CD8-positive, alpha-beta memory T cell (primary cell): ENCODE data around the gene ZNF480. TPM values are rescaled to one million over a fixed set of nuclear protein-coding genes. Genes with fewer than 3 reads are reported as not detected.
"Not testable (repeated sequence)": the region's sequence is repeated elsewhere in the genome, so short reads cannot be mapped to it uniquely, and the experiment has no call there.

Source experiments
- CTCF ChIA-PET: fragments of 350-600 bp; sonication (Branson Sonifier 250); formaldehyde crosslinking; loops from one replicate; lab custom pipeline; 2021; ENCODE audit warnings: antibody characterized with exemption; lab: Charles Lee
- POLR2A ChIA-PET: fragments of 350-600 bp; sonication (Branson Sonifier 250); formaldehyde crosslinking; loops from one replicate; lab custom pipeline; 2021; ENCODE audit warnings: antibody characterized with exemption; lab: Charles Lee
- DNase-seq, 5 donors: peaks; one replicate each; pipeline versions ENCODE4 v3.0.0 to v3.0.0-alpha.2; 2020 to 2022; ENCODE audit warnings: mixed read lengths in 1 of 5
- H3K27ac ChIP-seq: one replicate; pipeline ENCODE4 v1.7.0; 2013; ENCODE audit warnings: low read depth, mild to moderate bottlenecking, low read length, moderate library complexity
- H3K27me3 ChIP-seq: 2 replicates; pipeline ENCODE4 v1.7.0; 2013; ENCODE audit warnings: low read length, mild to moderate bottlenecking; ENCODE audit not compliant: insufficient read depth, poor library complexity, severe bottlenecking
- H3K36me3 ChIP-seq: 2 replicates; pipeline ENCODE4 v1.7.0; 2013; ENCODE audit warnings: mild to moderate bottlenecking, low read length, moderate library complexity; ENCODE audit not compliant: insufficient read depth
- H3K4me1 ChIP-seq: 2 replicates; pipeline ENCODE4 v1.7.0; 2013; ENCODE audit warnings: mild to moderate bottlenecking, low read length, moderate library complexity; ENCODE audit not compliant: insufficient read depth
- H3K4me3 ChIP-seq: 2 replicates; pipeline ENCODE4 v1.7.0; 2013; ENCODE audit warnings: mild to moderate bottlenecking, low read length
- H3K9me3 ChIP-seq: 2 replicates; pipeline ENCODE4 v1.7.0; 2013; ENCODE audit warnings: mild to moderate bottlenecking, low read length
- H3K27ac Mint-ChIP-seq, 8 donors: one replicate each; pipeline ENCODE4 v1.8.0; 2020 to 2021; ENCODE audit warnings: mixed read lengths in 8 of 8, mild to moderate bottlenecking in 6 of 8, inconsistent platforms in 3 of 8, moderate library complexity in 3 of 8
- H3K27me3 Mint-ChIP-seq, 2 donors: one replicate each; pipeline ENCODE4 v1.8.0; 2020 to 2021; ENCODE audit warnings: mixed read lengths in 2 of 2, mild to moderate bottlenecking in 1 of 2, moderate library complexity in 1 of 2
- H3K36me3 Mint-ChIP-seq, 3 donors: one replicate each; pipeline ENCODE4 v1.8.0; 2020 to 2021; ENCODE audit warnings: mixed read lengths in 3 of 3, inconsistent platforms in 1 of 3, mild to moderate bottlenecking in 1 of 3
- H3K4me1 Mint-ChIP-seq, 3 donors: one replicate each; pipeline ENCODE4 v1.8.0; 2020 to 2021; ENCODE audit warnings: mixed read lengths in 3 of 3, inconsistent platforms in 1 of 3, mild to moderate bottlenecking in 1 of 3
- H3K4me3 Mint-ChIP-seq, 7 donors: one replicate each; pipeline ENCODE4 v1.8.0; 2020 to 2021; ENCODE audit warnings: mixed read lengths in 7 of 7, mild to moderate bottlenecking in 6 of 7, moderate library complexity in 4 of 7, inconsistent platforms in 2 of 7
- H3K9me3 Mint-ChIP-seq, 5 donors: one replicate each; pipeline ENCODE4 v1.8.0; 2020 to 2022; ENCODE audit warnings: mixed read lengths in 5 of 5, mild to moderate bottlenecking in 3 of 5, moderate library complexity in 2 of 5, inconsistent platforms in 1 of 5
- polyA plus RNA-seq: library from polyadenylated mRNA; unstranded; fragments of 300-500 nt; fragmentation: Illumina TruSeq; gene quantifications from one replicate; pipeline ENCODE4 v1.2.3, GENCODE V29; 2021
- total RNA-seq, 2 experiments: library from RNA; stranded (reverse); gene quantifications; one replicate each; pipeline ENCODE4 v1.2.3, GENCODE V29; 2021

Gene ZNF480
- total and polyA plus RNA-seq, 3 experiments from 2014 or later, result 5.6 to 28.0 (median 6.6) TPM

DNA sequence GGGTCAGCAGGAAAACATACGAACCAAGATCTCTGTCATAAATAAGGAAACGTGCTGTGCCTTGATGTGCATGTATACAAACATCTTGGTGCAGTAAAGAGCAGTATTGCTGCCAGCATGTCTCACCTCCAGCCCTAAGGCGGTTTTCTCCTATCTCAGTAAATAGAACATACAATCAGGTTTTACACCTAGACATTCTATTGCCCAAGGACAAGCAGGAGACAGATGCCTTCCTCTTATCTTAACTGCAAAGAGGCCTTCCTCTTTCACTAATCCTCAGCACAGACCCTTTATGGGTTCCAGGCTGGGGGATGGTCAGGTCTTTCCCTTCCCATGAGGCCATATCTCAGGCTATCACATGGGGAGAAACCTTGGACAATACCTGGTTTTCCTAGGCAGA lies 42.1 kb downstream of the ZNF480 start:
- H3K27ac Mint-ChIP-seq, H3K4me3 ChIP-seq, H3K36me3 ChIP-seq, H3K9me3 ChIP-seq, POLR2A ChIA-PET, H3K27me3 Mint-ChIP-seq, CTCF ChIA-PET, DNase-seq, H3K27ac ChIP-seq, H3K27me3 ChIP-seq, H3K4me1 ChIP-seq: not testable (repeated sequence)
- Mint-ChIP-seq H3K9me3 (peaks cover 0 to 42% (median 31%) of the 10 kb centered on the region in 5 donors), H3K36me3 (peaks cover 7 to 17% (median 8%) of the 10 kb centered on the region in 3 donors), H3K4me3 (peak overlapping the region in 1 of 7 donors; percentile 69), H3K4me1 (peaks cover 17 to 24% (median 17%) of the 10 kb centered on the region in 3 donors)

DNA sequence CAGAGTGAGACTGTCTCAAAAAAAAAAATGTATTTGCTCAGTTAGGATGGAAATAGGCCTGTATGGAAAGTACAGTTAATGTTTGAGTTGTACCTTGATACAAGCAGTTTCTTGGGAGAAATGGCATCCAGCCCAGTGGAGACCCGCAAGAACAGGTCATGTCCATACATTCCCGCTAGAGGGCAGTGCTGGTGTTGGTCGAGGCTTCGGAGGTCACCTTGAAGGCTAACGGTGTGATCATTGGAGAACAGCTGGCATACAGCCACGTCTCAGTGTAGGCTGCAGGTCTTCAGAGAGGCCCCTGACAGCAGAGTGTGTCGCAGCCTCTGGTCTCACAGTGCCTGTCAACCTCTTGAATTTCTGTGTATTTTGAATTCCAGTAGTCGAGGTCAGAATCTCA lies 46.6 kb downstream of the ZNF480 start:
- DNase-seq, result peak; percentile 18 to 73 (median 38)

DNA sequence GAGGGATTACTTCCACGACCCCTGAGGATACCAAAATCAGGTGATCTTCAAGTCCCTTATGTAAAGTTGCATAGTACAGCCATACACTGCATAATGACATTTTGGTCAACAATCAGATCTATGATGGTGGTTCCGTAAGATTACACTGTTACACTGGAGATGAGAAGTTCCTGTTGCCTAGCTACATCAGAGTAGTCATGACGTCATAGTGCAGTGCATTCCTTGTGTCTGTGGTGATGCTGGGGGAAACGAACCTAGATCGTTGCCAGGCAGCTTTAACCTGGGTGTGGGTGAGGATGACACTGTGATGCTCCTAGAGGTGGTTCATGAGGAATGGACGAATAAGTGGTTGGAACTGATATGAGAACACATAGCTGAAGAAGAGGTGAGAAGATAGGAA lies 48.2 kb downstream of the ZNF480 start:
- Histone ChIP-seq H3K4me3 (no peak overlapping the region), H3K9me3 (no peaks in the 10 kb centered on the region), H3K4me1 (no peaks in the 10 kb centered on the region), H3K27me3 (no peaks in the 10 kb centered on the region), H3K36me3 (no peaks in the 10 kb centered on the region), H3K27ac (no peak overlapping the region)
- Mint-ChIP-seq H3K4me3 (no peak overlapping the region), H3K4me1 (peaks cover 0 to 4% (median 0%) of the 10 kb centered on the region in 3 donors), H3K9me3 (peaks cover 0 to 25% (median 3%) of the 10 kb centered on the region in 5 donors), H3K27ac (no peak overlapping the region), H3K36me3 (peaks cover 7 to 21% (median 13%) of the 10 kb centered on the region in 3 donors), H3K27me3 (peaks cover 0 to 2% of the 10 kb centered on the region in 2 donors)
- ChIA-PET CTCF (no interaction called here), POLR2A (no interaction called here)
- no peak for DNase-seq

More for the DNA sequence above, 46.6 kb downstream of the ZNF480 start:
- peaks cover 5 to 9% (median 6%) of the 10 kb centered on the region in 3 donors for H3K36me3 Mint-ChIP-seq
- H3K27ac ChIP-seq, result no peak overlapping the region
- H3K27me3 ChIP-seq, result no peaks in the 10 kb centered on the region
- no peak overlapping the region for H3K4me3 Mint-ChIP-seq
- peaks cover 0 to 24% (median 10%) of the 10 kb centered on the region in 5 donors for H3K9me3 Mint-ChIP-seq
- CTCF ChIA-PET, result interaction anchor here (0.6 to 1.4 kb wide), 8 partner anchors 26 to 407 kb away, joined by 3 read pairs; partner anchors contain the start of gene ZNF880
- H3K4me1 ChIP-seq, result no peaks in the 10 kb centered on the region
- H3K36me3 ChIP-seq, result no peaks in the 10 kb centered on the region
- H3K4me3 ChIP-seq, result no peak overlapping the region
- H3K27me3 Mint-ChIP-seq, result peaks cover 0 to 2% of the 10 kb centered on the region in 2 donors
- POLR2A ChIA-PET, result interaction anchor here (0.9 kb wide), 1 partner anchor 184 kb away, joined by 3 read pairs; the partner anchor contains the start of gene ZNF808
- H3K4me1 Mint-ChIP-seq, result peaks cover 0 to 4% (median 0%) of the 10 kb centered on the region in 3 donors
- no peaks in the 10 kb centered on the region for H3K9me3 ChIP-seq
- peak overlapping the region in 1 of 8 donors; percentile 84 for H3K27ac Mint-ChIP-seq

DNA sequence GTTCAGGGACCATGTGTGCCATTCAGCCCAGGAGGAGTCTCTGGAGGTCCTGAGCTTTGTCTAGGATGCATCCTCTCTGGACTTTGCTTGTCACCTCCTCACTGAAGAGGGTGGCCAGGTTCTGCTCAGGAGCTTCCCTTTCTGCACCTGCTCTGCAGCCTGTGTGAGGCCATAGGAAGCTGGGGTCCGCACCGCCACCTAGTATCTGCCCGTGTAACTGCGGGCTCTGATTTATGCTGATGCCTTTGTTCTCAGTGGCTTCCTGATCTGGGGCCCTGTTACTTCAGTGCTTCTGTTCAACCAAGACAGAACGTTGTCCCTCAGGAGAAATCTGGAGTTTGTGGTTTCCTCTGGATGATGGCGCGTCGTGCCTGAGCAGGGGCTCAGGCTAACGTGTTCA lies 54.5 kb downstream of the ZNF480 start:
- H3K27me3 Mint-ChIP-seq, result no peaks in the 10 kb centered on the region
- Histone ChIP-seq H3K27ac (no peak overlapping the region), H3K4me1 (no peaks in the 10 kb centered on the region), H3K36me3 (no peaks in the 10 kb centered on the region), H3K4me3 (no peak overlapping the region), H3K9me3 (no peaks in the 10 kb centered on the region), H3K27me3 (no peaks in the 10 kb centered on the region)
- ChIA-PET CTCF (no interaction called here), POLR2A (interaction anchor here (0.7 kb wide), 1 partner anchor 285 kb away, joined by 3 read pairs; no protein-coding TSS in a partner anchor)
- H3K9me3 Mint-ChIP-seq, result peaks cover 11 to 59% (median 21%) of the 10 kb centered on the region in 5 donors
- peaks cover 28 to 64% (median 56%) of the 10 kb centered on the region in 3 donors for H3K36me3 Mint-ChIP-seq
- no peak for DNase-seq
- no peak overlapping the region for H3K4me3 Mint-ChIP-seq
- no peaks in the 10 kb centered on the region for H3K4me1 Mint-ChIP-seq
- H3K27ac Mint-ChIP-seq, result no peak overlapping the region

DNA sequence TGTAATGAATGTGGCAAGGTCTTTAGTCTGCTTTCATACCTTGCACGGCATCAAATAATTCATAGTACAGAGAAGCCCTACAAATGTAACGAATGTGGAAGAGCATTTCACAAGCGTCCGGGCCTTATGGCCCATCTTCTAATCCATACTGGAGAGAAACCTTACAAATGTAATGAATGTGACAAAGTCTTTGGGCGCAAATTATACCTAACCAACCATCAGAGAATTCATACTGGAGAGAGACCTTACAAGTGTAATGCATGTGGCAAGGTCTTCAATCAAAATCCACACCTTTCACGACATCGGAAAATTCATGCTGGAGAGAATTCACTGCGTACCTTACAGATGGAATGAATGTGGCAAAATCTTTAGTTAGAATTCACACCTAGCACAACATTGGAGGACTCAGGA lies 69.5 kb downstream of the ZNF480 start:
- no peaks in the 10 kb centered on the region for H3K27me3 ChIP-seq
- no peak overlapping the region for H3K4me3 ChIP-seq
- no peaks in the 10 kb centered on the region for H3K36me3 ChIP-seq
- no peak overlapping the region for H3K27ac ChIP-seq
- H3K4me1 ChIP-seq, result peaks cover 7% of the 10 kb centered on the region
- Mint-ChIP-seq H3K27me3 (peaks cover 0 to 6% of the 10 kb centered on the region in 2 donors), H3K4me1 (peaks cover 12 to 18% (median 14%) of the 10 kb centered on the region in 3 donors), H3K4me3 (no peak overlapping the region), H3K36me3 (peaks cover 10 to 64% (median 55%) of the 10 kb centered on the region in 3 donors), H3K9me3 (peaks cover 40 to 82% (median 76%) of the 10 kb centered on the region in 5 donors), H3K27ac (no peak overlapping the region)
- ChIA-PET CTCF (no interaction called here), POLR2A (no interaction called here)
- no peak for DNase-seq
- peaks cover 35% of the 10 kb centered on the region for H3K9me3 ChIP-seq

DNA sequence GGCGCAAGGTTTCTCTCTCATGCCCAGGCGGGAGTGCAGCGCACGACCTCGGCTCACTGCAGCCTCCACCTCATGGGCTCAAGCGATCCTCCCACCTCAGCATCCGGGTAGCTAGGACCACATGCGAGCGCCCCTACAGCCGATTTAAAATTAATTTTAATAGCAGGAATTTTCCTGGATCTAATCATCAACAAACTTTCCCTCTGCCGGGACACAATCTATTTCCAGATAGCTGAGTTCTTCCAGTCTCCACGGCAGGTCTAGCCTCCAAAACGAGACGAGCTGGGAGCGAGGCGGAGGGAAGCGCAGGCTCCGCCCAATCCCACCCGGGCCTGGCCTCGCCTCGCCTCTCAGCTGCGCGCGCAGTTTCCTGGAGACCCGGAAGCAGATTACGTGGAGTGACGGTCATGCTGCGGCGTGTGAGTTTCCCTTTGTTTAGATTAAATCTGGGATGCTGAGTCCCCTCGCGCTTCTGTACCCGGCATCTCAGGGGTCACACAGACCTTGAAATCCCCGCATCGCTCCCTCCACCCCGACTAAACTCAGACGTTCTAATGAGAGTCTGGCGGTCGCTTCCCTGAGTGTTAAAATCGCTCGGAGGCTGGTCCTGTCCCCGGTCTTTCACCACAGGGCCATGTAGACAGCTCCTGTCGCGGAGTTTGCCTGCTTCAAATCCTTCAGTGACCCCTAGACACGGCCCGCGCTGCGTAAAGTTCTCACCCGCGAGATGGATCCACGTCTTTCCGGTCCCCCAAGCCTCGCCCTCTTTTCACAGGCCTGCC lies 72.8 kb downstream of the ZNF480 start, which contains the start of gene ZNF880:
Gene ZNF880, plus strand, starts transcription at position 365 of the 782 bp plus-strand sequence. Its CDS starts 43 bp downstream, at position 408.
- peaks cover 31% of the 10 kb centered on the region for H3K9me3 ChIP-seq
- peaks cover 14 to 22% (median 15%) of the 10 kb centered on the region in 3 donors for H3K4me1 Mint-ChIP-seq
- H3K36me3 ChIP-seq, result peaks cover 13% of the 10 kb centered on the region
- peaks cover 0 to 4% of the 10 kb centered on the region in 2 donors for H3K27me3 Mint-ChIP-seq
- peak within 1 kb of the TSS; percentile 95 for H3K4me3 ChIP-seq
- ChIA-PET POLR2A (interaction anchor here (0.6 to 1.1 kb wide), 5 partner anchors 28 to 1767 kb away, joined by 3 to 7 read pairs (median 3); partner anchors contain the start of genes ZNF528 and ZNF610), CTCF (interaction anchor here (0.9 to 1.1 kb wide), 3 partner anchors 23 to 28 kb away, joined by 3 read pairs; partner anchors contain the start of gene ZNF528)
- H3K27ac ChIP-seq, result peak within 1 kb of the TSS; percentile 93
- peak within 1 kb of the TSS; percentile 92 to 98 (median 97) for H3K4me3 Mint-ChIP-seq
- H3K36me3 Mint-ChIP-seq, result peaks cover 23 to 66% (median 62%) of the 10 kb centered on the region in 3 donors
- H3K9me3 Mint-ChIP-seq, result peaks cover 34 to 76% (median 73%) of the 10 kb centered on the region in 5 donors
- peaks cover 7% of the 10 kb centered on the region for H3K4me1 ChIP-seq
- DNase-seq, result peak; percentile 85 to 94 (median 87)
- H3K27me3 ChIP-seq, result no peaks in the 10 kb centered on the region
- H3K27ac Mint-ChIP-seq, result peak within 1 kb of the TSS; percentile 95 to 99 (median 98)

DNA sequence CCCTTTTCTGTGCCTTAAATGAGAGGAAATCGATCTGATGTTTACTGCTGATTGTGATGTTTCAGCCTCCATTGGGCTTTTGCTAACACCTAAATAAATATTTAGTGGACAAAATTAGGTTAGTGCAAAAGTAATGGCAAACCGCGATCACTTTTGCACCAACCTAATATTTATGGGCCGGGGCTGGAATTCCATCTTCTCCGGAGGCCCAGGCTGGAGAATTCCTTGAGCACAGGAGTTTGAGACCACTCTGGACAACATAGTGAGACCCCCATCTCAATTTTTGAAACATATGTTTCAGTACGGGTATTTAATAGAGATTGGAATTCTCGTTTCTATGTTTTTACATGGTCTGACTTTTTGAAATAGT lies 73.4 kb downstream of the ZNF480 start:
- ChIA-PET CTCF (interaction anchor here (0.9 kb wide), 1 partner anchor 27 kb away, joined by 3 read pairs; the partner anchor contains the start of gene ZNF528), POLR2A (no interaction called here)
- Mint-ChIP-seq H3K27ac (peak overlapping the region; percentile 95 to 99 (median 98)), H3K4me3 (peak overlapping the region; percentile 92 to 98 (median 97)), H3K27me3 (peaks cover 0 to 4% of the 10 kb centered on the region in 2 donors), H3K4me1 (peaks cover 14 to 22% (median 15%) of the 10 kb centered on the region in 3 donors), H3K36me3 (peaks cover 25 to 70% (median 64%) of the 10 kb centered on the region in 3 donors), H3K9me3 (peaks cover 33 to 74% (median 73%) of the 10 kb centered on the region in 5 donors)
- H3K27me3 ChIP-seq, result no peaks in the 10 kb centered on the region
- H3K27ac ChIP-seq, result peak overlapping the region; percentile 93
- peaks cover 14% of the 10 kb centered on the region for H3K36me3 ChIP-seq
- peaks cover 7% of the 10 kb centered on the region for H3K4me1 ChIP-seq
- H3K9me3 ChIP-seq, result peaks cover 25% of the 10 kb centered on the region
- DNase-seq, result no peak
- H3K4me3 ChIP-seq, result peak overlapping the region; percentile 95
